SK-N-SH (cell line): ENCODE measurements around the gene SELENOK.

Experiments
- CTCF ChIP-seq: fragments of 200-600 bp; sonication (generic); IDR thresholded peaks from 2 replicates; pipeline ENCODE4 v1.6.1; 2017; ENCODE audit warnings: antibody characterized with exemption, mild to moderate bottlenecking, moderate library complexity
- GABPA ChIP-seq: IDR thresholded peaks from 2 replicates; pipeline ENCODE4 v1.4.0; 2012; ENCODE audit warnings: low read depth, mild to moderate bottlenecking
- MAX ChIP-seq: IDR thresholded peaks from 2 replicates; pipeline ENCODE4 v1.4.0; 2012; ENCODE audit warnings: low read depth
- MXI1 ChIP-seq: IDR thresholded peaks from 2 replicates; pipeline ENCODE4 v1.6.1; 2012; ENCODE audit warnings: mild to moderate bottlenecking, low read depth, low read length, improper control_type of control experiment
- RCOR1 ChIP-seq: fragments of 150-350 bp; IDR thresholded peaks from 2 replicates; pipeline ENCODE4 v1.6.1; 2017; ENCODE audit warnings: antibody characterized with exemption, low read length
- TF ChIP-seq, protein P1 (sequence below): IDR thresholded peaks from 2 replicates; pipeline ENCODE4 v1.4.0; 2012; ENCODE audit warnings: low read depth, borderline replicate concordance

DNA sequence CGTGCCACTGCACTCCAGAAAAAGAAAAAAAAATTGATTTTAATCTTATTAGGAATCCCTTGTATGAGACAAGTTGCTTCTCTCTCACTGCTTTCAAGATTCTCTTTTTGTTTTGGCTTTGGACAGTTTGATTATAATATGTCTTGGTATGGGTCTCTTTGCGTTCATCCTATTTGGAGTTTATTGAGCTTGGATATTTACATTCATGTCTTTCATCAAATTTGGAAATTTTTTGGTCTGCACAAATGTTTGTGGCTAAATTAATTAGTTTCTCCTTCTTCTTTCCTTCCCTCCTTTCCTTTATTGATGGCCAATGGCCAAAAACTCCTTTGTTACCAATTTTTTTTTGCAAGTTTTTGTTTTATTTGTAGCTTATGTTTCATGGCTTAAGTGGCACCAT is 28.1 kb upstream of the SELENOK start:
- TF ChIP-seq, protein P1, sequence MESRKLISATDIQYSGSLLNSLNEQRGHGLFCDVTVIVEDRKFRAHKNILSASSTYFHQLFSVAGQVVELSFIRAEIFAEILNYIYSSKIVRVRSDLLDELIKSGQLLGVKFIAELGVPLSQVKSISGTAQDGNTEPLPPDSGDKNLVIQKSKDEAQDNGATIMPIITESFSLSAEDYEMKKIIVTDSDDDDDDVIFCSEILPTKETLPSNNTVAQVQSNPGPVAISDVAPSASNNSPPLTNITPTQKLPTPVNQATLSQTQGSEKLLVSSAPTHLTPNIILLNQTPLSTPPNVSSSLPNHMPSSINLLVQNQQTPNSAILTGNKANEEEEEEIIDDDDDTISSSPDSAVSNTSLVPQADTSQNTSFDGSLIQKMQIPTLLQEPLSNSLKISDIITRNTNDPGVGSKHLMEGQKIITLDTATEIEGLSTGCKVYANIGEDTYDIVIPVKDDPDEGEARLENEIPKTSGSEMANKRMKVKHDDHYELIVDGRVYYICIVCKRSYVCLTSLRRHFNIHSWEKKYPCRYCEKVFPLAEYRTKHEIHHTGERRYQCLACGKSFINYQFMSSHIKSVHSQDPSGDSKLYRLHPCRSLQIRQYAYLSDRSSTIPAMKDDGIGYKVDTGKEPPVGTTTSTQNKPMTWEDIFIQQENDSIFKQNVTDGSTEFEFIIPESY: no peak
- TF ChIP-seq CTCF (no peak), GABPA (no peak), MAX (no peak), MXI1 (no peak), RCOR1 (no peak)
